Retina (tissue), 1 donor: Measurements from ENCODE around the gene SLC5A1.

Source experiments
- DNase-seq: peaks from one replicate; pipeline ENCODE4 v3.0.0-alpha.2; 2016

Gene SLC5A1

DNA sequence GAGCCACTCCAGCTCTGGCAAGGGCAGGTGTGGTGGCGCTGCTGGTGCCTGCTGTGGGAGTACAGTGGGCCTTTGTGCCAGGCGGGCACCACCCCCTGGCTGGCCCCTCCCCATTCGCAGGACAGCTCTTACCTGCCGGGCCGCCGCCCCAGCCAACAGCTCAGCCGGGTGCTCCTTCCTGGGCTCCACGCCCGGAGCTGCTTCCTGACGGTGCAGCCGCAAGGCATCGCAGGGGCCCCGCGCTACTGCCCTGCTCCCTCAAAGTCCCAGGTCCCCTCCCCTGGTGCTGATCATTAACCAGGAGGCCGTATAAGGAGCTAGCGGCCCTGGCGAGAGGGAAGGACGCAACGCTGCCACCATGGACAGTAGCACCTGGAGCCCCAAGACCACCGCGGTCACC is at the start of gene SLC5A1:
Gene SLC5A1, plus strand, starts transcription at position 338 of the 400 bp plus-strand sequence. Its CDS starts 21 bp downstream, at position 359.
- DNase-seq, result no peak

DNA sequence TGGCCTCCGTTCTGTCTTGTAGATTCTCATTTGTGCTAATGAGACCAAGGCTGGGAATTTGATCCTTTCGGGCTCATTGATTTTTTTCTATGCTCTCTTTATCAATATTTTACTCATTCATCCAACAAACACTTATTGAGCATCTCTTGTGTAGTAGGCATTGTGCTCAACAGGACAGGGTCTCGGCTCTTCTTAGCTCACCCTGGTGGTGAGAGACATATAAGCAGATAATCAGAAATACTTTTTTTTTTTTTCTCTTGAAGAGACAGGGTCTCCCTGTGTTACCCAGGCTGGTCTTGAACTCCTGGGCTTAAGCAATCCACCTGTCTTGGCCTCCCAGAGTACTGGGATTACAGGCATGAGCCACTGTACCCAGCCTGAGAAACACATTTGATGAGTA is 48.0 kb upstream of the SLC5A1 start:
- DNase-seq, result no peak

DNA sequence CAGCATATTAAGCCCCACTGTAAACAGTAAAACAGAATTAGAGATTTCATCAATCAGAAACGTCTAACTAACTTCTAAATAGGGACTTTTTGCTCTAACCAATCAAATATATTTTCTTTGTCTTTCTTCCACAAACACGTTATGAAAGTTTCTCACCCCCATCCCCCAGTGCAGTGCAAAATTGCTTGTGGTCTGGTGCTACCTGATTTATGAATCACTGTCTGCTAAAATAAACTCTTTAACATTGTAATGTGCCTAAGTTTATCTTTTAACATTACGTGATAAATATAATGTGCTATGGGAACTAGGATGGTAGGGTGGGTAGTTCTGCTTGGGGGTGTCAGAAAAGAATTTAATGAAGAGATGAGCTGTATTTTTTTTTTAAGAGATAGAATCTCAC is 47.3 kb upstream of the SLC5A1 start:
- no peak for DNase-seq

DNA sequence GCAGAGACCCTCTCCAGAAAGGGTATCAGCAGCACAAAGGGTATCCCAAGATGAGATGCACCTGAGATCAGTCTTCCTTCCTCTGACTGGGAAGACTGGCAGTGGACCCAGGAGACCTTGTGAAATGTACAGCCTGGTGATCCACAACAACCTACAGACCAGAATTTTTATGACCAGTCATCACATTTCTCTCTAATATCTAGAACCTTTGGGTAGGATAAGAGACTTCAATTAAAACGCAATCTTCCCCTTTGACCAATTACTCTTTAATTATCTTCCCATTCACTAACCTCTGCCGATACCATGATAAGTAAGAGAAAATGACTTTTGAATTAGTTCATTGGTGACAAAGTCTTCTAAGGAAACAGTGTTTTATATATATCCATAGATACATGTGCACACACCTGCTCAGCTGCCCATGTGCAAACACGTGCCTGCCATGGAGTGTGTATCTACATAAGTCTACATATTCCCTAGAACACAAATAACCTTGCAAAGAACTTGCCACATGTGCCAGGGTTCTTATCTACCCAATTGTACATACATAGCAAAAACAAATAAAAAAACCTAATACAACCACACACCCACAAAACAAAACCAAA is 44.2 kb upstream of the SLC5A1 start:
- no peak for DNase-seq

DNA sequence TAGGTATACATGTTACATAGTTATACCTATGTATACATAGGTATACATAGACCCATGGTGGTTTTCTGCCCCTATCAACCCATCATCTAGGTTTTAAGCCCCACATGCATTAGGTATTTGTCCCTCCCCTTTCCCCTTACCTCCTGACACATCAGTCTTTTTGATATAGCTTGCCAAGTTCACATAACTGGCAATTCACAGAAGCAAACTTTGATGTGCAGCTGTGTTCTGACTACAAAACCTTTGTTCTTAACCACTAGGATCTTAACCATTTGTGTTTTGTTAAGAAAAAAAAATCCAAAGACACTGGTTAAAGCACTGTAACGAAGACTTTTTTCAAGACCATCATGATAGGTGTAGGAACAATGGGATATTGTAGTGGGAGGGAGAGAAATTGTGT is 42.9 kb upstream of the SLC5A1 start:
- DNase-seq, result no peak

DNA sequence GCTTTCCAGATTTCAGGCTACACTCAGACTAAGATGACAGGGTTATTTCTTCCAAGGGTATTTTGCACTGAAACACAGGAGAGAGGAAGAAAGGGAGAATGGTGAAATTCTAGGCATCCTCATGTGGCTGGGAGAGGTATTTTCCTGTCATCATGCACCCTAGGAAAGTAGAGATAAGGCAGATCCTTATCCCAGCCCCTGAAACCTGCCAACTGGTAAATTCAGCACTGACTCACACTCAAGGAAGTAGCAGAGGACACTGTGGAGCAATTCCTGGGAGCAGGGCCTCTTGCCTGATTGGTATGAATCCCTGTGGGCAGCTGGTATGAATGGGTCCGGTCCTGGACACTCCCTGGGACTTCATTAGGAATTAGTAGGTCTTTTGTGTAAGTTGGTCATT is 37.6 kb upstream of the SLC5A1 start:
- no peak for DNase-seq

DNA sequence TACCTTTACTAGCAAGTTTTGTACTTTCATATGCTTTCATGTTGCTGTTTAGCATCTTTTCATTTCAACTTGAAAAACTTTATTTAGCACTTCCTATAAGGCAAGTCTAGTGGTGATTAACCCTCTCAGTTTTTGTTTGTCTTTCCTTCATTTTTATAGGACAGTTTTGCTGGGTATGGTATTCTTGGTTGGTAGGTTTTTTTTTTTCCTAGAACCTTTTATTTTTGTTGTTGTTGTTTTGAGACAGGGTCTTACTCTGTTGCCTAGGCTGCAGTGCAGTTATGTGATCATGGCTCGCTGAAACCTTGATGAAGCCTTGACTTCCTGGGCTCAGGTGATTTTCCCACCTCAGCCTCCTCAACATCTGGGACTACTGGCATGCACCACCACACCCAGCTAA is 29.9 kb upstream of the SLC5A1 start:
- no peak for DNase-seq

DNA sequence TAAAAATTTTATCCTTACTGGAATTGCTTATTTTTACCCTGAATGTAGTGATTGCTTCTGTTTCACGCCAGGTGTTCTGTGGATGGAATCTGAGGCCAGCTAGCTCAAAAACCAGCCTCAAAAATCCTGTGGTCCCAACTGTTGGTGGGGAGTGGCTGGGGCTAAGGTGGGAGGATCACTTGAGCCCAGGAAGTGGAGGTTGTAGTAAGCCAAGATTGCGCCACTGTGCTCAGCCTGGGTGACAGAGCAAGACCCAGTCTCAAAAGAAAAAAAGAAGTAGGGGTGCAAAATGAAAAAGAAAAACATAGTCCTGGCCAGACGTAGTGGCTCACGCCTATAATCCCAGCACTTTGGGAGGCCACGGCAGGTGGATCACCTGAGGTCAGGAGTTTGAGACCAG is 27.0 kb upstream of the SLC5A1 start:
- no peak for DNase-seq

DNA sequence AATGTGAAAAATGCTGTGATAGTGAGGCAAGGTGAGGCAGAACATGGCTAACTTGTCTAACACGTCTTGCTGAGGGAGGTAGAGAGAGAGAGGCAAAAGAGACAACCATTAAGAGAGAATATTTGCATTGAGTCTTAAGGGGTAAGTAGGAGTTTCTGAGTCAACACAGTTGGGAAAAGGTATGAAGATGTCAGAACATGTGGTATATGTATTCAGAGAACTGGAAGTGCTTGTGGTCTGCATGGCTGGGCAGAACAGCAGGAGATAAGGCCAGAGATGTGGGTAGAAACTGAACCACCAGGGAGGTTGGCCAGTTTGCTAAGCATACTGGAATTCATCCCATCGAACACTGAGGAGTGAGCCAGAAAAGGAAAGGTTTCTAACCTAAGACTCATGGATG is 25.0 kb upstream of the SLC5A1 start:
- DNase-seq, result no peak

DNA sequence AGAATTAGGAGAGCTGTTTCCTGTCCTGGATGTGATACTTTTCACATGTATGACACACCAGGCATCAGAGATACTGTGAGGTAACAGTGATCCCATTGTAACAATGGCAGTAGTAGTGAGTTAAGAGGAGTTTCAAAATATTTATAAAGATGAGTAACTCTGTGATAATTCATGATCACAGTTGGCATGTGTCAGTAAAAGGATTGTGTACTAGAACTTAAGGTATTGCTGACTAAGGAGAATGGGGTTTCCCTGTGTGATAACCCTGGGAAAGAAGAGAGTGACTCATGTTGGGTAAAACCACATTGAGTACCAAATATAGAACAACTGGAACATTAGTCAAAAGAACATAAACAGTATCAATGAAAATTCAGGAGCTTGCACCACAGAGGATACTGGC is 22.9 kb upstream of the SLC5A1 start:
- no peak for DNase-seq

DNA sequence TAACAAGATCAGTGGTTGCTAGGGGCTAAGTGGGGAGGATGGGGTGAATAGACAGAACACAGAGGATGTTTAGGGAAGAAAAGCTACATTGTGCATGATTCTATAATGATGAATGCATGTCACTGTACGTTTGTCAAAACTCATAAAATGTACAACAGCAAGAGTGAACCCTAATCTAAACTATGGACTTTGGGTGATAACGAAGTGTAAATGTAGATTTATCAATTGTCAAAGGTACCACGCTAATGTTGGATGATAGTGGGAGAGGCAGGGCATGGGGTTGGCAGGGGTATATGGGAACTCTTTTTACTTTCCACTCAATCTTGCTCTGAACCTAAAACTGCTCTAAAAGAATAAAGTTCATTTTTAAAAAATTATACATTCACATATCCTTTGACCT is 21.3 kb upstream of the SLC5A1 start:
- no peak for DNase-seq

DNA sequence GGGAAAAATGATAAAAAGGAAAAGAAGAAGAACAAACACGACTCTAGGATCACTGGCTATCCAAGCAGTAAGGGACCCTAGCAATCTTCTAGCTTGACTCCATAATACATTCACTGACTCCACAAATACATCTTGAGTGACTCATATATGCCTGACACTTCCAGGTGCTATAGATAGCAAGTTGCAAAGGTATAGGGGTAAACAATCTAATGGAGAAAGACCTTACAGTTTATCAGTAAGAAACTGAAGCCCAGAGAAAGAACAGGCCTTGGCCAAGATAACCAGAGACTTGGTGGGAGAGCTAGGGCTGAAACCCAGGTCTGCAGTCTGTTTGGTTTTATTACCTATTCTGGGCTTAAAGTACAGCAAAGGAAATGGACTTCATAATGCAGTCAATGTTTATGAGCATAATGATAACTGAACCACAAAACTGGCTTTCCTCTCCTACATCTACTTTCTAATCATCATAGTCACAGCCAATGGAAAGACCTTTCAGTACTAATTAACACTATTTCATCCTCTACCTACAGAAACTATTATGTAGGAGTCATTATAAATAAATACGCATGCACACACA is 19.7 kb upstream of the SLC5A1 start:
- no peak for DNase-seq

DNA sequence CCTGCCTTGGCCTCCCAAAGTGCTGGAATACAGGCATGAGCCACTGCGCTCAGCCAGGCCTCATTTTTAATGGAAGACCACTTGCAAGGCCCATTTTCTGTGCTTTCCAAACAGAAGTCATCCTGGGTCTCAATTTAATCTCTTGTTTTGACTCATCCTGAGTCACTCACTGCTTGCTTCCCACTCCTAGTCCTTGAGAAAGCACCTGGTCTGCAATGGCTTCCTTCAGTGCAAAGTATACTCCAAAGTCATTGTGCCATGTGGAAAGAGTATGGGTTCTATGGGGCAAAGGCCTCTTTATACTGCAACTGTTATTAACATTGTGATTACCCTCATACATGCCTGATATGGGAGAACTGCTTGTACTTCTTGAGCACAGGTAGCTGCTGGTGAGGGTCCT is 18.3 kb upstream of the SLC5A1 start:
- no peak for DNase-seq

DNA sequence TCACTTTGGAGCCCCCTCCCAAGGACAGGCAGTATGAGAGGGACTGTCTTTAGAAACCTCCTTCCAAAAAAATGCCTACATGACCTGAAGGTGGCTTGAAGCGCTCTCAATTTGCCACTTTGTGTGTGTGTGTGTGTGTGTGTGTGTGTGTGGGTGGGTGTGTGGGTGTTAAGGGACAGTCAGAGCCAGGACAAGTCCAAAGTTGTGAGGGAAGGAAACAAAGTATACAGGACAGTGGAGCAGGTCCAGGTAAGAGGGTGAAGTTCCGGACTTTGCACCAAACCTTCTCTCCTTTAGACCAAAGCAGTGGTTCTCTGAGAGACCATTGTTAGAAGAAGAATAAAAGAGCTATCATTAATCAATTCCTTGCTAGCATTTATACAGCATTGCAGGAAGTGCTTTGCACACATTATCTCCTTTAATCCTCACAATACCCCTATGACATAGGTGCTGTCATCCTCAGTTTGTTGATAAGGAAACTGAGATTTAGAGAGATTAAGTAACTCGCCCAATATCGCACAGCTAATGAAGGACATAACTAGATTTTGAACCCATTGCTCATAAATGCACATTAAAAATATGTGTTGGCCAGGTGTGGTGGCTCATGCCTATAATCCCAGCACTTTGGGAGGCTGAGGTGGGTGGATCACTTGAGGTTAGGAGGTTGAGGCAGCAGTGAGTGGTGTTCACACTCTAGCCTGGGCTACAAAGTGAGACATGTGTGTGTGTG is 12.4 kb upstream of the SLC5A1 start:
- DNase-seq, result no peak

DNA sequence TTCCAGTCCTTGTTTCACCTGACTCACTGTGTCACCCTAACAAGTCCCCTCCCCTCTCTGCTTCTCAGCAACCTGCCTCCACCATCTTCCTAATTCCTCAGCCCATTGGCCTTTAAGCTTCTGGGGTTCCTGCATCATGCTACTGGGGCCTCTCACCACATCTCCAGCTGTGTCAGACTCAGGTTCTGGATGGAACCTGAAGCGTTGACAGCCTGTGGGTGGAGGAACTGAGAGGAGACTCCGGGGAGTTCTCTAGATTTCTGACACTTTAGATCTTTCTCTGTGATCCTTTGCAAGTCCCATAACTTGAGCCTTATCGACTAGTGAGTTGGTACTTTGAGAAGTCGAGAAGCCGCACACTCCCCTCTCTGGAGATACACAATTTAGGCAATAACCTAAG is 11.6 kb upstream of the SLC5A1 start:
- DNase-seq, result no peak

DNA sequence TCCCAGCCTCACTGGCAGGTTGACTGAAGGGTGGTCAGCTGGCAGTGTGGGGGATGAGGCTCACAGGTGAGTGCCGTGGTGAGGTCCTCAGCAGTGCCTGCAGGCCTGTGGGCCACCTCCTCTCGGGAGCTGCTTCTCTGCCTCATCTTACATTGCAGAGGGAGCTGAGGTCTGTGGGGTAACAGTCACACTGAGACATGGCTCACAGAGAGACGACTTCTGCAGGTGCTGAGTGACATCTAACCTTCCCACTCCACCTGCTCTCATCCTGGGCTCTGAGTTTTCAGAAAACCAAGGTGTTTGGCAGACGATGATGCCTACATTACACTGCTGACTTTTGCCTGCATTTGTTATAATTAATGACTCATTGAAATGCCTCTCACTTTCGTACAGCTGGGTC is 8.8 kb upstream of the SLC5A1 start:
- no peak for DNase-seq

DNA sequence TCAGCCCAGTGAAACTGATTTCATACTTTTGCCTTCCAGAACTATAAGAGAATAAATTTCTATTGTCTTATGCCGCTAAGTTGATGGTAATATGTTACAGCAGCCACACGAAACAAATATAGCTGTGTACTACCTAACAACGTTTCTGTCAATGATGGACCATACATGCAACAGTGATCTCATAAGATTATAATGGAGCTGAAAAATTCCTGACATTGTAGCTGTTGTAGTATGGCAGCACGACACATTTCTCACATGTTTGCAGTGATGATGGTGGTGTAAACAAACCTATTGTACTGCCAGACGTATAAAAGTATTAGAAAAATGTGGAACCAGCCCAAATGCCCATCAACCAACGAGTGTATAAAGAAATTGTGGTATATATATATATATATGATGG is 5.8 kb upstream of the SLC5A1 start:
- no peak for DNase-seq

DNA sequence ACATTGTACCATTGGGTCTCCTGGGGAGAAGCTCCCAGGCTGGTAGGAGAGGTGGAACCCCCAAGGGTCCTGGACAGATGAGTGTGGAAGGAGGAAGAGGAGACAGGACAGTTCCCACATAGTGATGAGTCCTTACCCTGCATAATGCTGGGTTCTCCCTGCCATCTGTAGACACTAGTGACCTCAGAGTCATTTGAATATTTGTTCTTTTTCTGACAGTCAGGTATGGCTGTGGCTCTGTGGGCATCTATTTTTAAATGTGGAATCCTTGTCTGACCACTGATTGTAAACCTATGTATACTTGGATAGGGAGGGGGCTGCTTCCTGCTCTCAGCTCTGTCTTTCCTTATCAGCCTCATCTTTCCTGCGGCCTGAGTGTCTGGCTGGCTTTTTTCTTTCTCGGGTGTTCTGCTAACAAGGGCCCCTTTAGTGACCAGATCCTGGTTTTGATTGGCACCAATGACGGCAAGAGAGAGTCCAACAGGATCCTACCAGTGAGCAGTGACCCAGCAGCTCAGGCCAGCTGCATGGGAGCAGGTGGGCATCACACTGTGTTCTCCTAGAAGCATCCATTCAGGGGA is 2.6 kb upstream of the SLC5A1 start:
- DNase-seq, result no peak

DNA sequence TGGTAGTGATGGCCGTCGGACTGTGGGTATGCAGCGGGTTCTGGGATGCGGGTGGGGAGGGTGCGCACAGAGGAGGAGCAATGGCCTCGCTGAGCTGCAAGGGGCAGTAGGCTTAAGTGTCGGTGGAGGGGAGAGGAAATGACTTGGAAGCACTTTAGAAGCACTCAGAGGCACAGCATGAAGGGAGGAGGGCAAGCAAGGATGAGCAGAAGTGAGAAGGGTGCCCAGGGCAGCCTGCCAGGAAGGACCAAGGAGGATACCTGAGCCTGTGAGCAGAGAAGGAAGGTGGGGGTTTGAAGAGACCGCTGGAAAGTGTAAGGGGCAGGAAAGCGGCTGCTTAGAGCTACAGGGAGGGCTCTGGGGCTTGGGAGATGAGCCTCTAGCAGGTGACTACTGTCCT is 330 bp downstream of the SLC5A1 start:
- DNase-seq, result no peak

DNA sequence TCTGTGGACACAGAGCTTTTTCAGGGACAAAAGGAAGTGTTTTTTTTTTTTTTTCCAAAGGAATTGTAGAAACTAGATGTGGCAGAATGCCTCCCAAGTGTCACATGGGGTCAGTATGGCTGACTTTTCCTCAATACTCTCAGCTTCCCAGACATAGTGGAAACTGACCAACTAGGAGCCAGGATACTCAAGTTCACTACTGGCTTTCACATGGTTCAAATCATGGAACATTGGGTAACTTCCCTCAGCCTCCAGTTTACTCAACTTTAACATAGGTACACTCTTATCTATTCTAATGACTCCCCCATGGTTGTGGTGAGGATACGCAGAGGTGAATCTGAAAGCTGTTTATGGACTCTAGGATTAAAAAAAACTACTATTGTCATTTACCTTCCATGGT is 1.4 kb downstream of the SLC5A1 start:
- no peak for DNase-seq

DNA sequence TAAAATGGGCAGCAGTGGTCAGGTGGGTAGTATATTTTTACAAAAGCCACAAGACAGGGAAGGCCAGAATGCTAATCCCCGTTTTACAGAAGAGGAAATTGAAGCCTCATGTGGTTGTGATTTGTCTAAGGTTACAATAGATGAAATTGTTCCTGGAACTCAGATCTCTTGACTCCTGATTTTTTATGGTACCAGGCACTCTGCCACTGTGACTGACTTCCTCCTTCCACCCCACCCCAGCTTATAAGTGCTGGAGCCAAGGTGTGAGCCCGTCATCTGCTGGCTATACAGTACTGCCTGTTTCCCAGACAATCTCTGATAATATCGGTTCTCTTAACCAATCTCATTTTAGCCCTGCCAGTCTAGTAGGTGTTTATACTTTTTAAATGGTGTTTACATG is 1.9 kb downstream of the SLC5A1 start:
- no peak for DNase-seq

DNA sequence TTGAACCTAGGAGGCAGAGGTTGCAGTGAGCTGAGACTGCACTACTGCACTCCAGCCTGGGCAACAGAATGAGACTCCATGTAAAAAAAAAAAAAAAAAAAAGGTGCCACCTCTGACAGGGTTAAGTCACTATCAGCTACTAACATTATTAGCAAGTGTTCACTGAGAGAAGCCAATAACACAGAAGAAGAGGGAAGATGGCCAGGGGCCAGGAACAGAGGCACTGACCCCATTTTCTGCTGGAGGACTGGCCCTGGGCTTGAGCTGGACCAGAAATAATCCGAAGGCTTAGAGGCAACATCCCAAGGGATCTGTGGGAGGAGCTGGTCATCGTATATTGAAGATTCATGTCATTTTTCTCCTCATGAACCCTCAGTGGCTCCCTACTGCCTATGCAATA is 5.0 kb downstream of the SLC5A1 start:
- DNase-seq, result no peak

DNA sequence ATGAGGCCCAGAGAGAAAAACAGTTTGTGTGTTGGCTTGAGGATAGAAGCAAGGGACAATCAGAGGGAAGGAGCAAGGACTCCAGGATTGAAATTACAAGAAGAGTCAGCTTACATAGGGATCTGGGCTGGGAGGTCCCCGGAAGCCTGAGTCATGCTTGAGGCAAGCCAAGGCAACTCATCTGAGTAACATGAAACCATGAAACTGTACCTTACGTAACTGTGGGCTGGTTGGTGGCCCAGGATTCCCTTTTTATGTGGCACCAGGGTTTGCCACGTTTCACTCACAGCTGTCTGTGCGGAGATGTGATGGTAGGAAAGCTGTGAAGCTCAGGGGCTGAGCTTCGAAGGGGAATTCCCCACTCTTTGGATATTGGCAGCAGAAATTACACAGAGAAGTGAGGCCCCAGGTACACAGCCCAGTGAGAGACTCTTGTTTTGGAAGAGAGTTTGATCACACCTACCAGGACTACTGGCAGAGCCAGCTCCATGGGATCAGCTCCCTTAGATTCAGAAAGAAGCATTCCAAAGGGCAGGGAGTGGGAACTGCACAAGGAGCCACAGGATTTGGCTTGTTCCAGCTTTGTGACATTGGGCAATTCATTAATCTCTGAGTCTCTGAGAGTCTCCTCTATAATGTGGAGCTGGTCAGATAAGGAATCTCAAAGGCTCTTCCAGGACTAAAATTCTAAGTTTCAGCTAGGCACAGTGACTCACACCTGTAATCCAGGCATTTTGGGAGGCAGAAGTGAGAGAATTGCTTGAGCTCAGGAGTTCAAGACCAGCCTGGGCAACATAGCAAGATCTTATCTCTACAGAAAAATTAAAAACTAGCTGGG is 7.8 kb downstream of the SLC5A1 start:
- no peak for DNase-seq
